ENCODE data around the gene DNAL4. TPM values are rescaled to one million over a fixed set of nuclear protein-coding genes. Genes with fewer than 3 reads are reported as not detected.

Gene DNAL4
- total RNA-seq, 1 experiment from 2014 or later = 9.2 TPM

GRCh38 chr22:38840129-38840528, 46.2 kb upstream of the DNAL4 start:
- H3K27me3 ChIP-seq (replicated peaks; ENCODE audit: control insufficient read depth, insufficient read depth, low read length) = no peaks in the 10 kb centered on the region
- peaks cover 4% of the 10 kb centered on the region for H3K27me3 Mint-ChIP-seq (ENCODE audit: insufficient read depth, unreplicated experiment)
- H3K9me3 Mint-ChIP-seq (ENCODE audit: unreplicated experiment) = no peaks in the 10 kb centered on the region

GRCh38 chr22:38839686-38840085, 45.7 kb upstream of the DNAL4 start:
- no peaks in the 10 kb centered on the region for H3K27me3 ChIP-seq (replicated peaks; ENCODE audit: control insufficient read depth, insufficient read depth, low read length)
- H3K27me3 Mint-ChIP-seq (ENCODE audit: insufficient read depth, unreplicated experiment) = peaks cover 4% of the 10 kb centered on the region
- POLR2A ChIA-PET = no interaction called here

More at GRCh38 chr22:38840129-38840528, 46.2 kb upstream of the DNAL4 start:
- ChIA-PET POLR2A (no interaction called here), CTCF (no interaction called here)
- Histone ChIP-seq H3K36me3 (ENCODE audit: control insufficient read depth, insufficient read depth, low read length) (peaks cover 1% of the 10 kb centered on the region; the same call in 1 of the 2 replicates), H3K4me3 (ENCODE audit: low read depth, low read length) (no peak overlapping the region), H3K9me3 (no peaks in the 10 kb centered on the region), H3K4me1 (peaks cover 9% of the 10 kb centered on the region)
- BruUV-seq (replicated peaks) = no TSS peak
- no peak overlapping the region for H3K4me3 Mint-ChIP-seq (ENCODE audit: unreplicated experiment)
- no peaks in the 10 kb centered on the region for H3K4me1 Mint-ChIP-seq (ENCODE audit: low read depth, unreplicated experiment)
- H3K36me3 Mint-ChIP-seq (ENCODE audit: insufficient read depth, unreplicated experiment) = peaks cover 6% of the 10 kb centered on the region
- TF ChIP-seq CTCF (IDR thresholded peaks at IDR 0.05; ENCODE audit: insufficient read depth in 1 of 2, low read depth in 1 of 2, low read length in 1 of 2, severe bottlenecking in 1 of 2, unreplicated experiment in 1 of 2) = no peak
- intact Hi-C loops (cut with micrococcal nuclease; ENCODE audit: unreplicated experiment) = loop anchor here (5.0 kb wide), 1 partner anchor 73 kb away; no protein-coding TSS in a partner anchor
- DNase-seq = no peak
- no peak overlapping the region for H3K27ac Mint-ChIP-seq (ENCODE audit: unreplicated experiment)

GRCh38 chr22:38837414-38837928, 43.5 kb upstream of the DNAL4 start:
- Mint-ChIP-seq H3K4me3 (ENCODE audit: unreplicated experiment) (no peak overlapping the region), H3K9me3 (ENCODE audit: unreplicated experiment) (no peaks in the 10 kb centered on the region), H3K36me3 (ENCODE audit: insufficient read depth, unreplicated experiment) (peaks cover 6% of the 10 kb centered on the region), H3K27ac (ENCODE audit: unreplicated experiment) (no peak overlapping the region), H3K4me1 (ENCODE audit: low read depth, unreplicated experiment) (no peaks in the 10 kb centered on the region), H3K27me3 (ENCODE audit: insufficient read depth, unreplicated experiment) (peaks cover 4% of the 10 kb centered on the region)
- Histone ChIP-seq H3K4me1 (no peaks in the 10 kb centered on the region), H3K36me3 (ENCODE audit: control insufficient read depth, insufficient read depth, low read length) (peaks cover 1% of the 10 kb centered on the region; the same call in 1 of the 2 replicates), H3K9me3 (no peaks in the 10 kb centered on the region), H3K4me3 (ENCODE audit: low read depth, low read length) (no peak overlapping the region), H3K27me3 (replicated peaks; ENCODE audit: control insufficient read depth, insufficient read depth, low read length) (no peaks in the 10 kb centered on the region)
- BruUV-seq (replicated peaks) = no TSS peak
- intact Hi-C loops (cut with micrococcal nuclease; ENCODE audit: unreplicated experiment) = no loop called here
- ChIA-PET POLR2A (interaction anchor here (0.5 kb wide), 1 partner anchor 75 kb away, joined by 3 read pairs; no protein-coding TSS in a partner anchor), CTCF (interaction anchor here (1.7 kb wide), 1 partner anchor 69 kb away, joined by 7 read pairs; no protein-coding TSS in a partner anchor)
- DNase-seq = no peak
- TF ChIP-seq CTCF (IDR thresholded peaks at IDR 0.05; ENCODE audit: insufficient read depth in 1 of 2, low read depth in 1 of 2, low read length in 1 of 2, severe bottlenecking in 1 of 2, unreplicated experiment in 1 of 2) = no peak

More at GRCh38 chr22:38839686-38840085, 45.7 kb upstream of the DNAL4 start:
- Histone ChIP-seq H3K4me3 (ENCODE audit: low read depth, low read length) (no peak overlapping the region), H3K9me3 (no peaks in the 10 kb centered on the region), H3K4me1 (peaks cover 5% of the 10 kb centered on the region), H3K36me3 (ENCODE audit: control insufficient read depth, insufficient read depth, low read length) (peaks cover 1% of the 10 kb centered on the region; the same call in 1 of the 2 replicates)
- TF ChIP-seq CTCF (IDR thresholded peaks at IDR 0.05; ENCODE audit: insufficient read depth in 1 of 2, low read depth in 1 of 2, low read length in 1 of 2, severe bottlenecking in 1 of 2, unreplicated experiment in 1 of 2) = no peak
- no TSS peak for BruUV-seq (replicated peaks)
- Mint-ChIP-seq H3K27ac (ENCODE audit: unreplicated experiment) (no peak overlapping the region), H3K9me3 (ENCODE audit: unreplicated experiment) (no peaks in the 10 kb centered on the region), H3K4me3 (ENCODE audit: unreplicated experiment) (no peak overlapping the region), H3K36me3 (ENCODE audit: insufficient read depth, unreplicated experiment) (peaks cover 6% of the 10 kb centered on the region), H3K4me1 (ENCODE audit: low read depth, unreplicated experiment) (no peaks in the 10 kb centered on the region)
- intact Hi-C loops (cut with micrococcal nuclease; ENCODE audit: unreplicated experiment) = loop anchor here (5.0 kb wide), 1 partner anchor 72 kb away; no protein-coding TSS in a partner anchor
- CTCF ChIA-PET = no interaction called here
- DNase-seq = no peak

All from Caco-2 (cell line).